H9 (cell line): ENCODE measurements around the gene CTDSP2. TPM values are rescaled to one million over a fixed set of nuclear protein-coding genes. Genes with fewer than 3 reads are reported as not detected.

ENCODE experiments used
- DNase-seq: peaks from one replicate; pipeline ENCODE4 v3.0.0-alpha.2; 2017
- H2AFZ ChIP-seq: one replicate; pipeline ENCODE4 v1.6.1; 2013; ENCODE audit warnings: mild to moderate bottlenecking, low read length, control low read depth, moderate library complexity
- H2AK5ac ChIP-seq: 2 replicates; pipeline ENCODE4 v1.6.1; 2013; ENCODE audit warnings: low read length, control low read depth, mixed read lengths; ENCODE audit not compliant: insufficient read length
- H2BK120ac ChIP-seq: one replicate; pipeline ENCODE4 v1.6.1; 2013; ENCODE audit warnings: low read depth, mild to moderate bottlenecking, low read length, control low read depth, inconsistent platforms; ENCODE audit not compliant: poor library complexity, severe bottlenecking
- H2BK12ac ChIP-seq: 2 replicates; pipeline ENCODE4 v1.6.1; 2013; ENCODE audit warnings: low read length, control low read depth, mixed read lengths, low read depth; ENCODE audit not compliant: insufficient read length
- H2BK15ac ChIP-seq: 2 replicates; pipeline ENCODE4 v1.6.1; 2013; ENCODE audit warnings: low read depth, low read length, control low read depth
- H2BK20ac ChIP-seq: one replicate; pipeline ENCODE4 v1.6.1; 2013; ENCODE audit warnings: low read depth, mild to moderate bottlenecking, low read length, control low read depth, inconsistent platforms; ENCODE audit not compliant: poor library complexity, severe bottlenecking
- H2BK5ac ChIP-seq: 2 replicates; pipeline ENCODE4 v1.6.1; 2013; ENCODE audit warnings: low read length, control low read depth, mixed read lengths; ENCODE audit not compliant: insufficient read length
- H3K14ac ChIP-seq: 2 replicates; pipeline ENCODE4 v1.6.1; 2013; ENCODE audit warnings: low read length, control low read depth; ENCODE audit not compliant: insufficient read depth
- H3K18ac ChIP-seq: 2 replicates; pipeline ENCODE4 v1.6.1; 2013; ENCODE audit warnings: low read depth, mild to moderate bottlenecking, mixed read lengths, low read length, control low read depth; ENCODE audit not compliant: insufficient read length
- H3K23ac ChIP-seq: 2 replicates; pipeline ENCODE4 v1.6.1; 2013; ENCODE audit warnings: low read length, control low read depth, mixed read lengths, low read depth; ENCODE audit not compliant: insufficient read length
- H3K23me2 ChIP-seq: 2 replicates; pipeline ENCODE4 v1.6.1; 2013; ENCODE audit warnings: low read depth, mild to moderate bottlenecking, mixed read lengths, low read length, control low read depth; ENCODE audit not compliant: insufficient read length, poor library complexity, severe bottlenecking
- H3K27ac ChIP-seq: 2 replicates; pipeline ENCODE4 v1.5.1; 2013; ENCODE audit warnings: low read length, control low read depth, mixed read lengths, low read depth; ENCODE audit not compliant: insufficient read length
- H3K27me3 ChIP-seq: 2 replicates; pipeline ENCODE4 v1.6.1; 2013; ENCODE audit warnings: low read length, control low read depth, inconsistent platforms; ENCODE audit not compliant: insufficient read depth
- H3K4ac ChIP-seq: 2 replicates; pipeline ENCODE4 v1.6.1; 2013; ENCODE audit warnings: low read depth, mild to moderate bottlenecking, control low read depth, inconsistent platforms, low read length, moderate library complexity
- H3K4me1 ChIP-seq: 2 replicates; pipeline ENCODE4 v1.6.1; 2013; ENCODE audit warnings: low read length, control low read depth, inconsistent platforms; ENCODE audit not compliant: insufficient read depth
- H3K4me2 ChIP-seq: 2 replicates; pipeline ENCODE4 v1.6.1; 2013; ENCODE audit warnings: low read length, control low read depth, mixed read lengths; ENCODE audit not compliant: insufficient read length, insufficient read depth
- H3K56ac ChIP-seq: 2 replicates; pipeline ENCODE4 v1.6.1; 2013; ENCODE audit warnings: low read depth, mild to moderate bottlenecking, mixed read lengths, low read length, control low read depth; ENCODE audit not compliant: insufficient read length
- H3K79me1 ChIP-seq: 2 replicates; pipeline ENCODE4 v1.6.1; 2013; ENCODE audit warnings: low read depth, mild to moderate bottlenecking, moderate library complexity, low read length, control low read depth, inconsistent platforms; ENCODE audit not compliant: insufficient read depth, poor library complexity, severe bottlenecking
- H3K79me2 ChIP-seq: 2 replicates; pipeline ENCODE4 v1.6.1; 2013; ENCODE audit warnings: low read length, control low read depth, inconsistent platforms; ENCODE audit not compliant: insufficient read depth
- H3K9ac ChIP-seq: 2 replicates; pipeline ENCODE4 v1.6.1; 2013; ENCODE audit warnings: low read length, control low read depth, mixed read lengths; ENCODE audit not compliant: insufficient read length; ENCODE audit errors: extremely low read depth
- H3K9me3 ChIP-seq: one replicate; pipeline ENCODE4 v1.6.1; 2013; ENCODE audit warnings: low read depth, low read length, inconsistent platforms; ENCODE audit not compliant: control insufficient read depth
- H3T11ph ChIP-seq: one replicate; pipeline ENCODE4 v1.6.1; 2013; ENCODE audit warnings: mild to moderate bottlenecking, low read length, control low read depth, inconsistent platforms
- H4K20me1 ChIP-seq: one replicate; pipeline ENCODE4 v1.6.1; 2013; ENCODE audit not compliant: control insufficient read depth, insufficient read length, insufficient read depth
- H4K5ac ChIP-seq: 2 replicates; pipeline ENCODE4 v1.6.1; 2013; ENCODE audit warnings: low read depth, mild to moderate bottlenecking, mixed read lengths, low read length, control low read depth; ENCODE audit not compliant: insufficient read length
- H4K8ac ChIP-seq: replicated peaks from 2 replicates; pipeline ENCODE4 v1.6.1; 2013; ENCODE audit warnings: low read length, control low read depth, mixed read lengths, low read depth; ENCODE audit not compliant: insufficient read length
- H4K91ac ChIP-seq: 2 replicates; pipeline ENCODE4 v1.6.1; 2013; ENCODE audit warnings: low read depth, mild to moderate bottlenecking, moderate library complexity, mixed read lengths, low read length, control low read depth; ENCODE audit not compliant: insufficient read length
- H3K27ac Mint-ChIP-seq, 3 experiments: 2 replicates in 2 of 3; 3 replicates in 1 of 3; pipeline ENCODE4 v1.8.0; 2020 to 2021; ENCODE audit warnings: mixed read lengths in 3 of 3, mild to moderate bottlenecking in 1 of 3, moderate library complexity in 1 of 3
- H3K27me3 Mint-ChIP-seq: 2 replicates; pipeline ENCODE4 v1.8.0; 2021; ENCODE audit warnings: low read depth, mild to moderate bottlenecking, moderate library complexity, mixed read lengths
- H3K36me3 Mint-ChIP-seq, 3 experiments: 2 replicates in 2 of 3; 3 replicates in 1 of 3; pipeline ENCODE4 v1.8.0; 2020 to 2021; ENCODE audit warnings: low read depth in 3 of 3, mixed read lengths in 3 of 3; ENCODE audit not compliant: insufficient read depth in 1 of 3
- H3K4me1 Mint-ChIP-seq, 2 experiments: 2 replicates each; pipeline ENCODE4 v1.8.0; 2020; ENCODE audit warnings: mixed read lengths in 2 of 2
- H3K4me3 Mint-ChIP-seq, 2 experiments: 2 replicates in 1 of 2; 3 replicates in 1 of 2; pipeline ENCODE4 v1.8.0; 2020 to 2021; ENCODE audit warnings: mild to moderate bottlenecking in 2 of 2, mixed read lengths in 2 of 2, moderate library complexity in 1 of 2
- H3K9me3 Mint-ChIP-seq, 2 experiments: 2 replicates in 1 of 2; 3 replicates in 1 of 2; pipeline ENCODE4 v1.8.0; 2020; ENCODE audit warnings: mild to moderate bottlenecking in 2 of 2, mixed read lengths in 2 of 2, moderate library complexity in 1 of 2
- WGBS: extraction: QIAGEN DNeasy Blood & Tissue Kit; methylation state at CpG from one replicate; pipeline ENCODE4 v1.1.7; 2013; ENCODE audit warnings: missing lambda C conversion rate, low lambda C conversion rate, mixed read lengths; ENCODE audit not compliant: insufficient read length; ENCODE audit errors: extremely low coverage; 5-methylcytosine and 5-hydroxymethylcytosine counted together
- total RNA-seq: library from RNA; stranded (reverse); gene quantifications from 2 replicates; pipeline ENCODE4 v1.2.1, GENCODE V29; 2021
- TF ChIP-seq, protein P1 (sequence below): fragments of 200-600 bp; sonication (generic); conservative IDR thresholded peaks from 3 replicates; pipeline ENCODE4 v1.8.0; 2021; ENCODE audit warnings: antibody characterized with exemption, mild to moderate bottlenecking

The CTDSP2 gene
- total RNA-seq, 1 experiment from 2014 or later: 103 TPM

DNA sequence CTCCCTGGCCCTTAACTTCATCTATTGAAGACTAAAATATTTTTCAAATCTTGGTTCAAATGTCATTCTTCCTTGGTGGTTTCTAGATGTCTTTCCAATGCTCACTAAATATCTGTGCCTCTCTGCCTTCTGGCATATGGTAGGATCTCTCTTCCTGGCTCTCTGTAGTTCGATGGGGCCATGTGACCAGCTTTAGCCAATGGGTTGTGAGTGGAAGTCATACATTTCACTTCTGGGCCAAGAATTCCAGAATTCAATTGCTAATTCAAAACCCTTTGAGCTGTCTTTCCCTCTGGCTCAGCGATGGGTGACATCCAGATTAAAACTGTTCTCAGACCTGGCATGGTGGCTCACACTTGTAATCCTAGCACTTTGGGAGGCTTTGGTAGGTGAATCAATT lies 25.8 kb upstream of the CTDSP2 start:
- peaks cover 0 to 3% (median 0%) of the 10 kb centered on the region in 3 experiments; a peak in 1 of 7 replicates for H3K36me3 Mint-ChIP-seq
- no peaks in the 10 kb centered on the region for H3K79me1 ChIP-seq
- H3K18ac ChIP-seq: no peak overlapping the region
- H2BK120ac ChIP-seq: no peak overlapping the region
- no peak overlapping the region for H3K4me2 ChIP-seq
- no peak overlapping the region for H2AFZ ChIP-seq
- H3K27ac ChIP-seq: no peak overlapping the region
- H3K27me3 Mint-ChIP-seq: peaks cover 13% of the 10 kb centered on the region
- H3K9me3 Mint-ChIP-seq: peaks cover 2 to 3% of the 10 kb centered on the region in 2 experiments; a peak in 1 of 5 replicates
- no peak overlapping the region for H2AK5ac ChIP-seq
- no CpG with 5 or more reads among the region's 2 CpGs for WGBS
- H4K20me1 ChIP-seq: no peaks in the 10 kb centered on the region
- no peak overlapping the region for H3K14ac ChIP-seq
- H3T11ph ChIP-seq: no peak overlapping the region
- H3K9ac ChIP-seq: no peak overlapping the region
- H3K23ac ChIP-seq: no peak overlapping the region
- H3K23me2 ChIP-seq: no peaks in the 10 kb centered on the region
- no peak overlapping the region for H4K5ac ChIP-seq
- no peak overlapping the region for H3K27ac Mint-ChIP-seq
- no peaks in the 10 kb centered on the region; the same call in 1 of the 2 replicates for H3K27me3 ChIP-seq
- no peaks in the 10 kb centered on the region; the same call in 1 of the 2 replicates for H3K4me1 ChIP-seq
- no peak overlapping the region for H2BK5ac ChIP-seq
- no peak overlapping the region for H3K56ac ChIP-seq
- TF ChIP-seq, protein P1, sequence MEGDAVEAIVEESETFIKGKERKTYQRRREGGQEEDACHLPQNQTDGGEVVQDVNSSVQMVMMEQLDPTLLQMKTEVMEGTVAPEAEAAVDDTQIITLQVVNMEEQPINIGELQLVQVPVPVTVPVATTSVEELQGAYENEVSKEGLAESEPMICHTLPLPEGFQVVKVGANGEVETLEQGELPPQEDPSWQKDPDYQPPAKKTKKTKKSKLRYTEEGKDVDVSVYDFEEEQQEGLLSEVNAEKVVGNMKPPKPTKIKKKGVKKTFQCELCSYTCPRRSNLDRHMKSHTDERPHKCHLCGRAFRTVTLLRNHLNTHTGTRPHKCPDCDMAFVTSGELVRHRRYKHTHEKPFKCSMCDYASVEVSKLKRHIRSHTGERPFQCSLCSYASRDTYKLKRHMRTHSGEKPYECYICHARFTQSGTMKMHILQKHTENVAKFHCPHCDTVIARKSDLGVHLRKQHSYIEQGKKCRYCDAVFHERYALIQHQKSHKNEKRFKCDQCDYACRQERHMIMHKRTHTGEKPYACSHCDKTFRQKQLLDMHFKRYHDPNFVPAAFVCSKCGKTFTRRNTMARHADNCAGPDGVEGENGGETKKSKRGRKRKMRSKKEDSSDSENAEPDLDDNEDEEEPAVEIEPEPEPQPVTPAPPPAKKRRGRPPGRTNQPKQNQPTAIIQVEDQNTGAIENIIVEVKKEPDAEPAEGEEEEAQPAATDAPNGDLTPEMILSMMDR: no peak
- no peaks in the 10 kb centered on the region for H3K79me2 ChIP-seq
- H3K4ac ChIP-seq: no peak overlapping the region
- no peak overlapping the region for H2BK15ac ChIP-seq
- H2BK12ac ChIP-seq: no peak overlapping the region
- peak; percentile 28 for DNase-seq
- H3K4me3 Mint-ChIP-seq: no peak overlapping the region
- no peak overlapping the region for H4K8ac ChIP-seq
- H3K9me3 ChIP-seq: no peaks in the 10 kb centered on the region
- peaks cover 9 to 14% of the 10 kb centered on the region in 2 experiments for H3K4me1 Mint-ChIP-seq
- H2BK20ac ChIP-seq: no peak overlapping the region
- no peak overlapping the region for H4K91ac ChIP-seq
